ELF-1 (cell line): ENCODE measurements around the gene BAAT.
"Not testable (repeated sequence)": the region's sequence is repeated elsewhere in the genome, so short reads cannot be mapped to it uniquely, and the experiment has no call there.

ENCODE experiments used
- DNase-seq: peaks from one replicate; pipeline ENCODE4 v3.0.0-alpha.2; 2016; ENCODE audit warnings: low read depth, low spot score

BAAT gene

DNA sequence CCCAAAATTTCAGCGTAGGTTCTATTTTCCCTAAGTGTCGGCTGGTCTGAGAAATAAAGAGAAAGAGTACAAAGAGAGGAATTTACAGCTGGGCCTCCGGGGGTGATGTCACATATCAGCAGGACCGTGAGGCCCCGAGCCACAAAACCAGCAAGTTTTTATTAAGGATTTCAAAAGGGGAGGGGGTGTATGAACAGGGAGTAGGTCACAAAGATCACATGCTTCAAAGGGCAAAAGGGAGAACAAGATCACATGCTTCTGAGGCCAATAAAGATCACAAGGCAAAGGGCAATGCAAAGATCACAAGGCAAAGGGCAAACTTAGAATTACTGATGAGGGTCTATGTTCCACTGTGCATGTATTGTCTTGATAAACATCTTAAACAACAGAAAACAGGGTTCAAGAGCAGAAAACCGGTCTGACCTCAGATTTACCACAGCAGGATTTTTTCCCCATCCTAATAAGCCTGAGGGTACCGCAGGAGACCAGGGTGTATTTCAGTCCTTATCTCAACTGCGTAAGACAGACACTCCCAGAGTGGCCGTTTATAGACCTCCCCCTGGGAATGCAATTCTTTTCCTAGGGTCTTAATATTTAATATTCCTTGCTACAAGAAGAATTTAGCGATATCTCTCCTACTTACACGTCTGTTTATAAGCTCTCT, at the start of gene BAAT:
TSS of gene BAAT (minus strand) at position 134 of the 664 bp plus-strand sequence. CDS start 13,602 bp downstream, outside the sequence.
- DNase-seq = not testable (repeated sequence)

DNA sequence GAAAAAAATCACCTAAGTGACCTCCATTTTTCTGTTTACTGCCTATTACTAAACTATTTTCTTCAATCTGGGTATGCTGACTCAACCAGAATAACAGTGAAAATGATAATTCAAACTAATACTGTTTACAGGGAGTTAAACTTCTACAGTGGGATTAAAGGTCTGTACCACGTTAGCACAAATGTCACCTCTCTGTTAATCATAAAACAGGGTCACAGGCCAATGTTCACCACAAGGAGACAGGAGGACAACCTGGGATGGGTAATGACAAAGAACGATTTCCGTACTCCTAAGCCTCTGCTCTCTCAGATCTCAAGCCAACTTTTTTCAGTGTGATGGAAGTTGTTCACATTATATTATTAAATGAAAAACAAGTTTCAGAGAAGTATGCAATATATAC, 48.4 kb upstream of the BAAT start:
- DNase-seq = no peak

DNA sequence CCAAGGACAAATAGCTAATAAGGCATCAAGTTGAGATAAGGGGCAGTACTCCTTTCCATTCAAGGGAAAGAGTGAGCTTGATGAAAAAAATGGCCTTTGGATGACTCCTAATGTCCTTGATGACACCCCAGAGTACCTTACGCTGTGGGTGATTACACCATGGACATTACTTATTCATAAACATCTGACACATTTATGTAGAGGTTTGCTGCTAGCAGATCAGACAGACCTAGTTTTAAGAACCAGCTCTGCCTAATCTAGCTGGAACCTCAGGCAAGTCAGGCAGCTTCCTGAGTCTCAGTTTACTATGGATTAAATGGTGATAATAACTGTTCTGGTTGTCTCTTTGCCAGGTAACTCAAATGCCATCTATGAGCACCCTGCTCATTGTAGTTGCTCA, 47.9 kb upstream of the BAAT start:
- no peak for DNase-seq

DNA sequence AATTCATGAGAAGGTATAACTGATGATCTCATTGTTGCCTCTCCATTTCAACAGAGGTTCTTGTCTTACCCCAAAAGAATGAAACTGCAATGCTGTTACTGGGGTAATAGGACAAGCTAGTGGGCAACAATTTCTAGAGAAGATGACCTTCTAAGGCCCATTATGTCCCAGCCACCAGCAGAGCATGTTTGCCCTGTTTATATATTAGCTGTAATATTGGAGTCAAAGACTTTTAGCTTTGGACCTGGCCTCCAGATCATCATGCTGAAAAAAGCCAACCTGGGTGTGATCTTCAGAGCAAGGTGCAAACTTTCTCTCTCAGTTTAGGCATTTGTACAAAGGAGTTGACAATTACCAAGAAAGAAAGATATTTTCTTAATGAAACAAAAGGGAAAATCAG, 47.4 kb upstream of the BAAT start:
- no peak for DNase-seq

DNA sequence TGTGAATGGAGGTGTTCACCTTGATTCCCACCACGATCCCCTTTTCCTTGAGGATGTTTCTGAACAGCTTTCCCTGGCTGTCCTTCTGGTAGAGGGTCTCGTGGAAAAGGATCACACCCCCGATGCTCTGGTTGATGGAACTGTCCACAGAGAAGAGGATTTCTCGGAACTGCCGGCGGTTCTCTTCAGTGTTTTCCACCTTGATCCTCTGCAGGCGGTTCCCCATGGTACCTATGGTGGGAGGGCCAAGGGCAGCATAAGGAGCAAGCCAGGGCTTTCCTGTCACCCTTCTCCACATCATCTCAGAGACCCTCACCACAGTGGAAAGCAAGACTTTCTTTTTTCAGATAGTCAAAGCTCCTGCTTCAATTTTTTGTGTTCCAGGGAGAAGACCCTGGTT, 44.9 kb upstream of the BAAT start:
- no peak for DNase-seq

DNA sequence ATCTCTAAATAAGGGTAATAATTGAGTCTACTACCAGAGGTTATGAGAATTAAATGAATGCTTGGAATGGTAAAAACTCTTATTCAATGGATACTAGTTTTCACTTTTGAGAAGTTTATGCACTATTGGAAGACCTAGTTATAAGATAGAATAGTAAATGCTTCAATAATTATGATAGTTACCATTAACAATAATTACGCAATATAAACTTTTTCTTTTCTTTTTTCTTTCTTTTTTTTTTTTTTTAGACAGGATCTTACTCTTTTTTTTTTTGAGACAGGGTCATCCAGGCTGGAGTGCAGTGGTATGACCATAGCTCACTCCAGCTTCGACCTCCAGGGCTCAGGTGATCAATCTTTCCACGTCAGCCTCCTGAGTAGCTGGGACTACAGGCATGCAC, 44.1 kb upstream of the BAAT start:
- no peak for DNase-seq

DNA sequence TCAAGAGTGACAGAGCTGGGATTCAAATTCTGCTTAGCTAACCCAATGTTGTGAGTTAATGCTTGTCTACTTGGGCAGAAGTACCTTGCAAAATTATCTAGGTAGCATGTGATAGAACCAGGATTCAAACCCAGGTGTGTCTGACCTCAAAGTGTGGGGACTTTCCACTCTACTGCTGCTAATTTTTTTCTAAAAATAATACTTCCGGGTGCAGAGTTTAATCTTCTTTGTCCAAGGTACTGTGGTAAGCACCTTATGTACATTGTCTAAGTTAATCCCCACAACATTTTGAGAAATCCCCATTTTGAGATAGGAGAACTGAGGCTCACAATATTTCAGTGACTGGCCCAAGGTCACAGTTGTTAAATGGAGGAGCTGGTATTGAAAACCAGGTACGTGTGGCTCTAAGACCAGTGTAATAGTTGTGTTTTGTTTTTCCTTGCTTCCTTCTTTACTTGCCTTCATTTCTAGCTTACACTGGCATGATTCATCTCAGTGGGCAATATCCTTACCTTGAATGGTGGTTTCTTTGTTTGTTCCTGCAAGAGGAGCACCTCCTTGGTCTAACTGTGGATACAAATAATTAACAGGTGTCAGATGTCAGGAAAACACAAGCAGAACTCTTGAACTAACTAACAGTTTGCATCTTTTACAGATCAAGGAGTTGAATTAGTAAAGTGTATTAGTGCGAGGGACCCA, 43.3 kb upstream of the BAAT start:
- DNase-seq = no peak

DNA sequence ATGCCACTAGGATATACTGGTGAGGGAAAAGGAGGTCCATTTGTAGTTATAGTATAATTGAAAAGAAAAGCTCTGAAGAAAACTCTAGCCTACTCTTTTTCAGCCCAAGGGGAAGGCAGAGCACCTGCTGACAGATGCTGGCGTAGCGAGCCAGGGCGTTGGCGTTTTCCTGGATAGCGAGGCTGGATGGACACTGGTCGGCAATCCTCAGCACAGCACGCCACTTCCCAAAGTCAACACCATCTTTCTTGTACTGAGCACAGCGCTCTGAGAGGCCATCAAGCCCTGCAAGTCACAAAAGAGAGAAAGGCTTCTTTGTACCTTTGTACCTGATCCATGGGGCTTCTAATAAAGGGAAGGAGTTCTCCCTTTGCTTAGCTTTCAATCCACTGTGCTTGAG, 42.6 kb upstream of the BAAT start:
- no peak for DNase-seq

DNA sequence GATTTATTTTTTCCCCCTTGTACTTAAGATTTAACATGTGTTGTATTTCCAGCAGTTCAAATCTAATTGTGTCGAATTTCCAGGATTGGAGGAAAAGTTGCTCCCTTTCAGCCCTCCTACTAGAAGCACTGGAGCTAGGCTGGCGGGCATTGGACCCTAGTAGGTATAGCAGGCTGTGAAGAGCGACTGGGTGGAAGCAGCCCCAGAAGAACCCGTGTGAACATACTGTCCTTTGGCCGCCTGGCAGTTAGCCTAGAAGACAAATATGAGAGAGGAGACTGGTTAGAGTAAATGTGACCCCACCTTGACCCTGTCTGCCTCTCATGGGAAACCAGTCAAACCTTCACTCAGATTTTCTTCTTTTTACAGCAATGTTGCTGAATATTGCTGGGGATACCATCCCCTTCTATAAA, 36.9 kb upstream of the BAAT start:
- no peak for DNase-seq

DNA sequence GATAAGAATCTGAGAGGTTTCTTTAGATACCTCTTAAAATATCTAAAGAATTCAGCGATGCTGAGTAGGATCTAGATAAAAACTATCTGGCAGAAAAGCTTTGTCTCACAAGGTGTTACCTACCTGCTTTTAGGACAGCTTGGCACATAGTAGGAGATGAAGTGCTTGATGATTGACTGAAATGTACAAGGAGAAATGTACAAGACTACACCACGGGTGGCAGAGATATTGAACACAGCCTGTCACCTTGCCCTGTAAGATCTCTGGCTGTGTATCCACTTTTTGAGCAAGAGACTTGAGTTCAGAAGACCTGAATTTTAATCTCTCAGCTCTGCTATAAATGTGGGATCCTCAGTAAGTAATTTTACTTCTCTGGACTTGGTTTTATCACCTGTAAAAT, 35.1 kb upstream of the BAAT start:
- no peak for DNase-seq

DNA sequence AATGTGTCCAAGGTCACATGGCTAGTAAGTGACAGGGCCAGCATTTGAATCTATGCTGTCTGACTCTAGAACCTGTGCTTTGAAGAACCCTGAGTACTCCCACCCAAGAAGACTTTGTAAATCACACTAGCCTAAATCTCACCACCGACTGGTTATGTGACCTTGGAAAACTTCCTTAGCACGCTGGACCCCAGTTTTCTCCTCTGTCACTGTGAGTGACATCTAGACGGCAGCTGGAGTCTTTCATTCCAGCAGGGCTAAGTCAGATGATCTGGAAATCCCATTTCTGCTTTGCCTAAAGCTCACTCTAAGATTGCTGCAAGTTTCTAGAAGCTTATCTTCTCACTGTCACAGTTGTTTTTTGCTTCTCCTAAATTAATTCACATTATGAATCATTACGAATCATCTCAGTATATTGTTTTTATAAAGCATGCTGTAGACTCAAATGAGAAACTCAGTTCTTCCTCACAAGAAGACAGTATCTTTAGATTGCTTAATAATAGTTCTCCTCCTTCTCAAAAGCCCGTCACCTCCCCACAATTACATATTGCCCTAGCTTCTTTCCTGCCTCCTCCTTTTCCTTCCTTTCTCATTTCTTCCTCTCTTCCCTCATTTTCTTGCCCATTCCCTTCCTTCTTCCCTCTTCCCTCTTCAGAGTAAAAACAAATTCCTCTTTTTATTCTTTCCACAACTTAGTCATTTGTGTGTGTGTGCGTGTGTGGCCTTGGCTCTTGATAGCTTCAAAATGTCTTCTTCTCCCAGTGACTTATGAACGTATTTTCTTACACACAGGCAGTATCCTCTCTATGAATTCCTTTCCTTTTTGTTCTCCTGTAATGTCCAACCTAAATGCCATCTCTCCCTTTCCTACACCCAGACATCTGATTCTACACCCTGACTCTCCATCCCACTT, 34.0 kb upstream of the BAAT start:
- no peak for DNase-seq

DNA sequence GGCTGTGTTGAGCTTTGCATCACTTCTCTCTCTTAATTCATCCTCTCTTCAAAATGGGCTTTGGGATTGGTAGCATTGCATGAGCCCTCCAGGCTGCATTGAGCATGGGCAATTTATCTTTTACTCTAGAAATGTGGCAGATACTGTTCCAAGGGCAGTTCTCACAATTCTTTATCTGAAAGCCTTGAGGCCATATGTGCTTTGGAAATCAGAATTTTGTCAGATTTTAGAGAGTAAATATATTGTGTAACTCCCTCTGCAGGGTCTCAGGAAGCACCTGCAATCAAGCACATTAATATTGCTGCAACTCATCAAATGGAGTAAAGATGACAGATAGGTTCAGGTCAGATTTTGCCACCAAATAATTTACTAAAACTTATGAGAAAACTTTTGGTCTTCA, 33.2 kb upstream of the BAAT start:
- no peak for DNase-seq

DNA sequence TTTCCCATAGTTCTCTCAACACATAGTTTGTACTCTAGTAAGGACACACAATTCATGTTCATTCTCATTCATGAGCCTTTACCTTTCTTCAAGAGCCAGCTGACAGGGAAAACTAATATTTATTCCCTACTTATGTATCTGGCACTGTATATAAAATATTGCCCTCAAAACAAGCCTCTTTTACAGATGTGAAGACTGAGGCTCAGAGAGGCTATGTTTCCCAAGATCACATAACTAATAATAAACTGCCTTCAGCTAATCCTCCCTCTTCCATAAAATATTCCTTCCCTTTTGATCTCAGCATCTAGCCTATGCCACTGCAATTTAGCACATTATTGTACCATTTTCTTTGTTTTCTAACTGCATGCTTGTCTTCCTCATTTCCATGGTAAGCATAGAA, 32.6 kb upstream of the BAAT start:
- DNase-seq = no peak

DNA sequence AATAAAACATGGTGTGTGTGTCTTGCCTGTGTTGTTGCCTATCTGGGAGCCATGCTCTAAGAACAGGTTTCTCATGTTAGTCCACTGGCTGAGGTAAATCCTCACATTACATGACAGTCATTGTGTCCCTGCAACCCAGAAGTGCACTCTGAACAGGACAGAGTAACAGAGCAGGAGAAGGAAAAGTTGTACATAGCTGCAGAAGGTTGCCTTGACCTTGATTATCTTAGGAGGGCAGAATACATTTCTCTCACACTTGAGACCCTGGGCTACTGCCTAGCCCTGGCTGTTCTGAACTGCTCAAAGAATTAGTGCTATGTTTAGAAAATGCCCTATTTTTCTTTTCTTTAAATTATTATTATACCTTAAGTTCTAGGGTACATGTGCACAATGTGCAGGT, 30.8 kb upstream of the BAAT start:
- no peak for DNase-seq

DNA sequence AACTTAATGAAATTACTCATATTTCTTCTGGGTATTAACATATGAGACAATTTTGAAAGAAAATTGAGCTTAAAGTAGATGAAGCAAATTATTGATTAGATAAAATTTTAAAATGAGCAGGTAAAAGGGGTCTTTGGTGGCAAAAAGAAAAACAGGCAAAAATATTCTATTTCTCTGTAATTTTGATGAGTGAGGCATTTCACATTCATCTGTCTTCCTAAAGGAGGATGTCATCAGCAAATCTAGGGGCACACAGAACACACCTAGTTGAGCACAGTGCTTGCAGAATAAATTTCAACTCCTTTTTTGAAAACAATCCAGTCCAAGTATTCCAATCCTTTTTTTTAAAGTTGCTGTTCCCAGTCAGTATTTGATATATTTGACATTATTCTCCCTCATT, 30.0 kb upstream of the BAAT start:
- DNase-seq = no peak

DNA sequence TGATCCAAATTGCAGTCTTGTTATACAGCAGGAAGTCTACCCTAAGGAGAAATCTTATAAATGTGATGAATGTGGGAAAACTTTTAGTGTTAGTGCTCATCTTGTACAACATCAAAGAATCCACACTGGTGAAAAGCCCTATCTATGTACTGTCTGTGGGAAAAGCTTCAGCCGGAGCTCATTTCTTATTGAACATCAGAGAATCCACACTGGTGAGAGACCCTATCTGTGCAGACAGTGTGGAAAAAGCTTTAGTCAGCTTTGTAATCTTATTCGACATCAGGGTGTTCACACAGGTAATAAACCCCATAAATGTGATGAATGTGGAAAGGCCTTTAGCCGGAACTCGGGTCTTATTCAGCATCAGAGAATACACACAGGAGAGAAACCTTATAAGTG, 24.3 kb upstream of the BAAT start:
- DNase-seq = no peak

DNA sequence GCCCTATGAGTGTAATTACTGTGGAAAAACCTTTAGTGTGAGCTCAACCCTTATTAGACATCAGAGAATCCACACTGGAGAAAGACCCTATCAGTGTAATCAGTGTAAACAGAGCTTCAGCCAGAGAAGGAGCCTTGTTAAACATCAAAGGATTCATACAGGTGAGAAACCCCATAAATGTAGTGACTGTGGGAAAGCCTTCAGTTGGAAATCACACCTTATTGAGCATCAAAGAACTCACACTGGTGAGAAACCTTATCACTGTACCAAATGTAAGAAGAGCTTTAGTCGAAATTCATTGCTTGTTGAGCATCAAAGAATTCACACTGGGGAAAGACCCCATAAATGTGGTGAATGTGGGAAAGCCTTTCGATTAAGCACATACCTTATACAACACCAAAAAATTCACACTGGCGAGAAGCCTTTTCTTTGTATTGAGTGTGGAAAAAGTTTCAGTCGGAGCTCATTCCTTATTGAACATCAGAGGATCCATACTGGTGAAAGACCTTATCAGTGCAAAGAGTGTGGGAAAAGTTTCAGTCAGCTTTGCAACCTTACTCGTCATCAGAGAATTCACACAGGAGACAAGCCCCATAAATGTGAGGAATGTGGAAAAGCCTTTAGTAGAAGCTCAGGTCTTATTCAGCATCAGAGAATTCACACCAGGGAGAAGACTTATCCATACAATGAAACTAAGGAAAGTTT, 23.7 kb upstream of the BAAT start:
- DNase-seq = no peak

DNA sequence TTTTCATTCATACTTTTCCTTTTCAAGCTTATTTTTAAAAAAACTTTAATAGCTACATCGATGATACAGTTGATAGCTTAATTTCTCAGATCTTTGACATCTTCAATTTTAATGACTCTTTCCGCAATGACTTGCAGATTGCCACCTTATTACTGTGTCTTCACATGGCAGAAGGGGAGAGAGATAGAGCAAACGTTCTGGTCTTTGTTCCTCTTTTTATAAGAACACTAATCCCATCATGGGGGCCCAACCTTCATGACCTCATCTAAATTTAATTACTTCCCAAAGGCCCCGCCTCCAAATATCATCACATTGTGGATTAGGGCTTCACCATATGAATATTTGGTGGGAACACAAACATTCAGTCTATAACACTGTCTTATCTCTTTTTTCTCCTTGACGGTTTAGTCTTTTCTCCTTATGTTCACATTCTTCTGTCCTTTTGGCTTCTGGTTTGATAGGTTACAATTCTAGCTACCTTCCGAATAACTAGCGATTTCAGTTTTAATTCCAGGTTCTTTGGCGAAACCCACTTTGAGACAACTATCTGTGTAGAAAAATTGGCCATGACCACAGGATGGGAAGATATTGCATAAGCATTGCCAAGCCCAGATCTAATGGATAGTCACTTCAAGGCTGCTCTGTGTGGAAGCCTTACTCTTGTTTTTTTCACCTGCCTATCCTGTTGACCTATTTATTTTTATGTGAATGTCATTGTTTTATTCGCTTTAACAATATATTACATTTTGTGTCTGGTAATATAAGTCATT, 18.9 kb upstream of the BAAT start:
- no peak for DNase-seq

DNA sequence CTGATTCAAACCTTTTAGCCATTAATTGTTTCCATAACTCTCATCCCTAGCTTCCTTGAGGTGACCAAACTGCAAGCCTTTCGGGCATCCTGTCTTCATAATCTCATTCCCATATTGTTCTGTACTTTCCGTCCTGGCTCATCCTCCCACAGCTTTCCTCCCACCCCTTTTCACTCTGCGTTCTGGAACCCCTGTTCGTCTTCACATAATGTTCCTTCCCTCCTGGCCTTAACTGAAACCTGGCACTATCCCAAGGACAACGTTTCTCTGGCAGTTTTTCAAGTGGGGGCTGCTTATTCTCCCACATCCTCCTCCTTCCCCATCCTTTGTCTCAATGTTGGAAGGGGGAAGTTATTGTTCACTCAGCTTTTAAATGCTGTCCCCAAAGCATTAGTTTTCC, 15.3 kb upstream of the BAAT start:
- no peak for DNase-seq

DNA sequence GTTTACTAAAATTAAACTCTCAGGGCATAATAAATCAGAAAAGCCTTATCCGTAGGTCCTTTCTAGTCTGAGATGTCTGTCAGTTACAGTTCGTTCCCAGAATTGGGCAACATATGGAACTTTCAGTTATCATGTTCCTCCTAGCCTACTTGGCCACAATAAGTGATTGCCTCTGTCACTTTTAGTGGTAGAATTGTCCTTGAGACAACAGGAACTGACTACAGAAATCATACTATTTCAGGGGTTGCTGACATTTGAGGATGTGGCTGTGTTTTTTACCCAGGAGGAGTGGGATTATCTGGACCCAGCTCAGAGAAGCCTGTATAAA, 14.8 kb upstream of the BAAT start:
- DNase-seq = no peak

DNA sequence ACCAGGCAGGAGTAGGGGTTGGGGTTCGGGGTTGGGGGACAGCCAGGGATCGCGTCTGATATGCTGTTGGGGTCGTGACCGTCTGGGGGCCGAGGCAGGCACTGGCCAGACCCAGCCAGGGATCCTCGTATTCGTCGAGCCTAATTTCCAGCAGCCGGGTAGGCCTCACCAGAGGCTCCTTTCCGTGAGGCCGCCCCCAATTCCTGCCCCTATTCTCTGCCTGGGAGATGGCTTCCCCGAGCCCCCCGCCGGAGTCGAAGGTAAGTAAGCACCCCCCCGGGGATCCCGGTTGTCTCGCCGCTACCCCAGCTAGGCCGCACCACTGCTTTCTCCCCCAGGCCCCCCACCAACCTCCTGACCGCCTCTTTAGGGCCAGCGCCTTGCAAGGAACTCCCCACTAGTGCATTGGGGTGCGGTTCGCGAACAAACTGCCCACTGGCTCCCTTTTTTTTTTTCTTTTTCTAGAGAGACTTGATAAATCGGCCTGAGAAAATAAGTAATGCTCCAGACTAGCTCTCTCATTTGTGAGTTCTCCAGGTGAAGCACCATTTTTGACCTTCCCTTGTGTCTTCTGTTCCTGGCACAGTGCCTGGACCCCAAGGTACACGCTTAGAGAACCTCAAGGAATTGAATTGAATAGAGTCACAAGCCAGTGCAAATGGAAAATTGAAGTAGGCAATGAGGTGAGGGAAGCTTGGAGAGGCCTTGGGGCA, 14.3 kb upstream of the BAAT start:
- no peak for DNase-seq
